Stimulated activated CD4-positive, alpha-beta T cell treated with anti-CD3 and anti-CD28 coated beads, Interleukin-4, amount 100 ng/mL, for 24 hours (primary cell): ENCODE data around the gene ARMC12.

ENCODE experiments used
- DNase-seq: peaks from one replicate; pipeline ENCODE4 v3.0.0-alpha.2; 2020

The ARMC12 gene

DNA sequence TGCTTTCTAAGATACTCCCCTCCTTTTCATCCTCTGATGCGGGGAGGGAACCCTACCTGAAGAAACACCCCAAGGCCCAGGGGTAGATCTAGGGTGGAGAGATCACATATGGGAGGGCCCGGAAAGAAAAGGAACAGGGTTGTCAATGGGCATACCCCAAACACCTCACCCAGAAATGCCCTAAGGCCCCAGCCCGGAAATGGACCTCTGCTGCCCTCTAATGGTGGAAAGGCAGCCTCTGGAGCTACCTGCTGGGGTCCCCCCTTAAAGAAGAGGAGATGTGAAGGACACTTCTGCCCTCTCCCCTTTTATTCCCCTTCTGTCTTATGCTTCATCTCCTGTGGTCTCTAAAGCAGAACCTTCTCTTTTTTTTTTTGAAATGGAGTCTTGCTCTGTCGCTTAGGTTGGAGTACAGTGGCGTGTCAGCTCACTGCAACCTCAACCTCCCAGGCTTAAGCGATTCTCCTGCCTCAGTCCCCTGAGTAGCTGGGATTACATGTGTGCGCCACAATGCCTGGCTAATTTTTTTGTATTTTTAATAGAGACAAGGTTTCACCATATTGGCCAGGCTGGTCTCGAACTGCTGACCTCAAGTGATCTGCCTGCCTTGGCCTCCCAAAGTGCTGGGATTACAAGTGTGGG, 458 bp upstream of the ARMC12 start:
- peak; percentile 90 for DNase-seq

GRCh38 chr6:35737413-35738211, 780 bp downstream of the ARMC12 start:
- DNase-seq = no peak

- DNase-seq = no peak
Observed at GRCh38 chr6:35739645-35740524, 3.1 kb downstream of the ARMC12 start.

GRCh38 chr6:35742842-35743241, 6.0 kb downstream of the ARMC12 start:
- no peak for DNase-seq

- DNase-seq = no peak
Observed at GRCh38 chr6:35745509-35745908, 8.7 kb downstream of the ARMC12 start.

DNA sequence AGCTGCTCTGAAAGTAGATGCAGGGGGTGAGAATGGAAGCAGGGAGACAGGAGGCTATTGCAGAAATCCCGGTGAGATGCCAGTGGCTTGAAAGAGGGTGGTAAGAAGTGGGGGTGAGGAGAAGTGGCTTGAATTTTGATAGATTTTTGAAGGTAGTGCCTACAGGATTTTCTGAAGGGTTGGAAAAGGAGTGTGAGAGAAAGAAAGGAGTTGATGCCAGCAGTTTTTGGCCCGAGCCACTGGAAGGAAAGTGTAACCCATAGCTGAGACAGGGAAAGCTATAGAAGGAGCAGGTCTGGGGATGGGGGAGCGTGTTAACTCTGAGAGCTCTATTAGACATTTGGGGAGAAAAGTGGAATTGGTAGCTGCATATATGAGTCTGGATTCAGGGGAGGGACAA, 9.7 kb downstream of the ARMC12 start:
- no peak for DNase-seq

- DNase-seq = no peak
Observed at GRCh38 chr6:35747877-35748276, 11.0 kb downstream of the ARMC12 start.

DNA sequence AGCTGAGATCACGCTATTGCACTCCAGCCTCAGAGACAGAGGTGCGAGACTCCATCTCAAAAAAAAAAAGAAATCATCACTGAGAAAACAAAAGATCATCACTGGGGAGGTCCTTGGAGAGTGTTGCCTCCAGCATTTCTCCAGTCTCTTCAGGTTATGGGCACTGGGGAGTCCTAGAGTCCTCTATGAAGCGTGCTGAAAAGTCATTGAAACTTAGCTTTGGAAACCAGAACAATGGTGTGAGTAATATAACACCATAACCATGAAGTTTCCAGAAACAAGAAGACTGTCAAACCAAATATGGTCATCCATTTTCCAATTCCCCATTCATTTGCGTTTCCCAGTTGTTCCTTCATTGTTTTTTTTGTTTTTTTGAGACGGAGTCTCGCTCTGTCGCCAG, 13.7 kb downstream of the ARMC12 start:
- no peak for DNase-seq

- no peak for DNase-seq
Observed at GRCh38 chr6:35751594-35751993, 14.8 kb downstream of the ARMC12 start.

- DNase-seq = no peak
Observed at GRCh38 chr6:35752330-35752729, 15.5 kb downstream of the ARMC12 start.

- DNase-seq = no peak
Observed at GRCh38 chr6:35754452-35755277, 17.8 kb downstream of the ARMC12 start.

DNA sequence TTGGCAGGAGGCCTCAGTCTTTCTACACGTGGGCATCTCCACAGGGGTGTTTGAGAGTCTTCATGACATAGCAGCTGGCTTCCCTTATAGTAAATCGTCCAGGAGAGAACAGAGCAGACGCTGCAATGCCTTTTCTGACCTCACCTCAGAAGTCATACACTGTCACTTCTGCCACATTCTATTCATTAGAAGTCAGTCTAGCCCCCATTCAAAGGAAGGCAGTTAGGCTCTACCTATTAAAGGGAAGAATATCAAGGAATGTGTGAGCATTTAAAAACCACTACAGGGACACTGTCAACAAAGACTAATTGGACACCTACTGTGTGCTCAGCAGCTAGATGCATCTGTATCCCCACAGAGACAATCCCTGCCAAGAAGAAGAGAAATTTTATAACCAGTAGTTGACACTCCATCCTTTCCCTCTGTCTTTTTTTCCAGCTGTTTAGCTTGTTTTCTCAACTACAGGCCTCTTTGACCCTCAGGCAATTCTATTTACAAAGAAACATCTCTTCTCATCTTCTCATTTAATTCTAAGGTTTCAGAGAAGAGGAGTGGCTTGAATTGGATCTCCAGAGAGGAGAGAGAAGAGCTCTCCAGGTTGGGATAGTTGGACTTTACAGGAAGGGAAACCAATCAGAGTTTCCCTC, 18.6 kb downstream of the ARMC12 start:
- DNase-seq = no peak

GRCh38 chr6:35757456-35758123, 20.8 kb downstream of the ARMC12 start:
- DNase-seq = no peak

DNA sequence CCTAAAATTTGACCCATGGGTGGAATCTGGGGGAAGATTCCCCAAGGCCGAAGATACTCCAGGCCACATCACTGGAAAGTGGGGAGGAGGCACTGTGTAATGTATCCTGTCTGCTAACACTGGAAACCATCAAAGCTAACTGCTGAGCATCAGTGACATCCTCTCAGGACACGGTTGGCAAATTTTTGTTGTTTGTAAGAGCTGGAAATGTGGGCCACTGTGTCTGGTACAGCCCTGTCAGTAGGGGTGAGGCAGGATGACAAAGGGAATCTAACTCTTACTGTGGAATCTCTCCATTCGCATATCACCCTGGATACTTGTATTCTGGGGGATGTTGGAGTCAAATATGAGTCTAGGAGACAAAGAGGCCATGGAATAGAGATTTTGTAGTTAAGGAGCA, 22.6 kb downstream of the ARMC12 start:
- no peak for DNase-seq

GRCh38 chr6:35765739-35766138, 28.9 kb downstream of the ARMC12 start:
- no peak for DNase-seq

GRCh38 chr6:35769211-35769610, 32.4 kb downstream of the ARMC12 start:
- no peak for DNase-seq

GRCh38 chr6:35771343-35771627, 34.5 kb downstream of the ARMC12 start:
- DNase-seq = no peak

DNA sequence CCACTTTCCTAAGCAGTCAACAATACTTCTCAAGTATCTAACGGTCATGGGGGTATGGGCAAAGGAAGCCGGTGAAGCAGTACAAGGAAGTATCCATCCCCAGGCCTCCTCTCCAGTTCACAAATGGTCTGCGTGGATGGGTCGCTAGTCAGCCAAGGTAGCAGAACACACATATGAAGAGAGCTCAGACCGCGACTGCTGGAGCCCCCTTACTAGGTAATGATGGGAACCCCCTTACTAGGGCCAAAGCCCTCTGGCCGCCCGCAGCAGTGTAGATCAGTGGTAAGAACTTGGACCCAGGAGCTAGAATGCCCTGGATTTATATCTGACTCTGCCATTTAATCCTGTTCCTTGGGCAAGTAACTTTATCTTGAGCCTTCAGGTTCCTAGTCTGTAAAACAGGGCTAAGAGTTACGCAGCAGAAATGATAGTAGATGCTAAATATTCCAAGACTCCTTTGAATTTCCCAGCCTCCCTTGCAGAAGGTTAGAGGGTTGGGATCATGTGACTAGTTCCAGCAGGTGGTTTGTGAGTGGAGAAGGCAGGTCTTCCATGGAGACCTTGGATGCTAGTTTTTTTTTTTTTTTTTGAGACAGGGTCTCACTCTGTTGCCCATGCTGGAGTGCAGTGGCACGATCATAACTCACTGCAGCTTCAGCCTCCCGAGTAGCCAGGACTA, 37.4 kb downstream of the ARMC12 start:
- no peak for DNase-seq

- no peak for DNase-seq
Observed at GRCh38 chr6:35775031-35775430, 38.2 kb downstream of the ARMC12 start.

DNA sequence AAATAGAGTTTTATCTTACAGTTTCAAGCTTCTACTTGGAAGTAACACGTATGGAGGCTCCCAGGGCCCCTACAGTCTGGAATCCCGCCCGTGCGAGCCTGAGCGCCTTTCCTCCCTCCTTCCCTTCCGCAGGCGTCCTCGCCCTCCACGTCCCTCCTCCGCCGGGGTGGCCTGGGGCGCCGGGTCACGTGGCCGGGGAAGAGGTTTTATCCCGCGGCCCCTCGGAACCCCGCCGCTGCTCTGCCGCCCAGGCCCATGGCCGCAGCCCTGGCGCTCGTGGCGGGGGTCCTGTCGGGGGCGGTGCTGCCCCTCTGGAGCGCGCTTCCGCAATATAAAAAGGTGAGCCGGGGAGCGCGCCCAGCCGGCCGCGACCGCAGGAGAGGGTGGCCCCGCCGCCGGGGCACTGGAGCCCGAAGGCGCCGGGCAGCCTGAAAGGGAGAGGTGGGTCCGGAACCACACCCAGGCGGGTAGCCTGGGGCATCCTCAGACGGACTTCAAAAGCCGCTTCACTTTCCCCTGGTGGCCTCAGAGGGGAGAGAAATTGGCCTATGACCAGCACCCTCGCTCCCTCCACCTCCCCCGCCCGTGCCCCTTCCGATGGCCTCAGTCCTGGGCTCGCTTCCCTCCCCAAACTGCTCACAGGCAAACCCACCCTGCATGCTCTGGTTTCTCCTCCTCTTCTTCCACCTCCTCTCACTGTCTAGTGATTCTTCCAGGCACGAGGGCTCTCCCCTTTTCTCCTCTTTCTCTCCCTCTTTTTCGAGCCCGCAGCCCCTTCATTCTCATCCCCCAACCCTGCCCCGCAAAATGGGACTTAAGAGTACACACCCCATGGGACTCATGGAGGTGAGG, 39.8 kb downstream of the ARMC12 start, which contains the start of gene CLPSL2:
CLPSL2 (plus strand) TSS at position 235 of the 852 bp plus-strand sequence; CDS start at position 256, 21 bp downstream.
- DNase-seq = no peak
